Middle frontal gyrus (tissue), 1 donor: ENCODE measurements around the gene IGF2.

Experiments
- DNase-seq: peaks from one replicate; pipeline ENCODE4 v3.0.0-alpha.2; 2015; ENCODE audit warnings: low spot score; ENCODE audit errors: extremely low spot score

IGF2 gene

GRCh38 chr11:2154195-2154585 is 15.0 kb upstream of the IGF2 start:
- no peak for DNase-seq

GRCh38 chr11:2153581-2154194 is 14.5 kb upstream of the IGF2 start:
- no peak for DNase-seq

DNA sequence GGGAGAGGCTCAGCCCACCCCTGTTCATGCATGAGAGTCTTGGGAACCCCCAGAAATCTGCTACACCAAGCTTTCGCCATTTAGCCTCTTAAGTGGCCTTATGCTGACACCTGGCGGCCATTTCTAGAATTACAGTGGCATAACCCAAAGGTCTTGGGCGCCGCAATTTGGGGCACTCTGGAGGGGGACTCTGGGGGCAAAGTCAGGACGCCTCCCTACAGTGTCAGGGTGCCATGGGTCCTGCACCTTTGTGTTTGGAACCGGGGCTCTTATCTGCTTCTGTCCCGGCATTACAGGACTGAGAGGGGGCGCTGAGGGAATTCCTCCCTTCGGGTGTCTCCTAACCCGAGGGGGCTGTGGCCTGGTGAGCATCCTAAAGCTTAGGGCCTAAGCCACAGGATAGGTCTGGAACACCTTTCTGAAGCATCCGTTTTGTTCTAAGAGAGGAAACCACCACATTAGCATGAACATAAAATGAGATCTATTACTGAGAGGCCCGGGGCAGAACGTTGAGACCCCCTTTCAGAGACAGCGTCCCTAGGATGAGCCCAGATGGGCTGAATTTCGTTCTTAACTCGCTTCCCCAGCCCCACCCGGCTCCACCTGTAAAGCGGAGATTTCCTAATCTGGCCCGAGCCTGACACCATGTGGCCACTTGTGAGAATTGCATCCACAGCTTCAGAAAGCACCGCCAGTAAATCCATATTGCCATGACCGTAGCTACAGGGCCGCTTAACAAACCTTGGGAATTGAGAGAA is 12.5 kb upstream of the IGF2 start:
- DNase-seq: peak; percentile 76

- no peak for DNase-seq
Measured at GRCh38 chr11:2149864-2150847, 11.0 kb upstream of the IGF2 start.

- DNase-seq: no peak
Measured at GRCh38 chr11:2149460-2149859, 10.3 kb upstream of the IGF2 start.

DNA sequence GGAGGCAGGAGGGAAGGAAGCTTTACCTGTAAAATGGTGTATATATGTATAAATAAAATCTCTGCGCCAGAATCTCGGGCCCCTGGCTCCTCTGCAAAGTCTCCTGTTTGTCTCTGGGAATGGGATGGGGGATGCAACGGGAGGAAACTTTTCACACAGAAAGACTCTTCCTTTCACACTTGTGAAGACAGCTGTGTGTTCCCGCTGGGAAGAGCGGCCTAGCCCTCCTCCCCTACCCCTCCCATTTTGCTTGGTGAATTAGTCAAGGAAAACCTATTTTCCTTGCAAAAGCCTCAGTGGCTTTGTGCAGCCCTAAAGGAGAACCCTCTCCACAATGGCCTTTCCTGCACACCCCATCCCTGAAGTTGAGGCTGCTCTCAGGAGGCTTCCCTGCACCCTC is 9.4 kb upstream of the IGF2 start:
- no peak for DNase-seq

- no peak for DNase-seq
Measured at GRCh38 chr11:2147391-2147790, 8.2 kb upstream of the IGF2 start.

DNA sequence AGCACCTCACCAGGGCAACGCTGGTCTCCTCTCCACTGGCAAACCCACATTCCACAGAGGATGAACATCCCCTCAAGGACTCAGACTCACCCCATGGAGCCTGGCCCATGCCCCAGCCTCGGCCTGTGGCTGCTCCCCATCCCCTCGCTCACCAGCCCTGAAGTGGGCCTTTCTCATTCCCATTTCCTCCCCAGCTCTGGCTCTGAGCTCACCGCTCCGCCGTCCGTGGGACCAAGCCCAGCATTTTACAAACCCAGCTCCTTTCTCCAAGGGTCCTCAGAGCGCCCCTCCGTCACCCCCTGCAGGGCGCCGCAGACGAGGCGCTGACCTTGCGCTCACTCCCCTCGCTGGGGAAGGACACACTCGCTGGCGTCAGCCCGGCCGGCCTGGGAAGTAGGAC is 6.9 kb upstream of the IGF2 start:
- DNase-seq: no peak

DNA sequence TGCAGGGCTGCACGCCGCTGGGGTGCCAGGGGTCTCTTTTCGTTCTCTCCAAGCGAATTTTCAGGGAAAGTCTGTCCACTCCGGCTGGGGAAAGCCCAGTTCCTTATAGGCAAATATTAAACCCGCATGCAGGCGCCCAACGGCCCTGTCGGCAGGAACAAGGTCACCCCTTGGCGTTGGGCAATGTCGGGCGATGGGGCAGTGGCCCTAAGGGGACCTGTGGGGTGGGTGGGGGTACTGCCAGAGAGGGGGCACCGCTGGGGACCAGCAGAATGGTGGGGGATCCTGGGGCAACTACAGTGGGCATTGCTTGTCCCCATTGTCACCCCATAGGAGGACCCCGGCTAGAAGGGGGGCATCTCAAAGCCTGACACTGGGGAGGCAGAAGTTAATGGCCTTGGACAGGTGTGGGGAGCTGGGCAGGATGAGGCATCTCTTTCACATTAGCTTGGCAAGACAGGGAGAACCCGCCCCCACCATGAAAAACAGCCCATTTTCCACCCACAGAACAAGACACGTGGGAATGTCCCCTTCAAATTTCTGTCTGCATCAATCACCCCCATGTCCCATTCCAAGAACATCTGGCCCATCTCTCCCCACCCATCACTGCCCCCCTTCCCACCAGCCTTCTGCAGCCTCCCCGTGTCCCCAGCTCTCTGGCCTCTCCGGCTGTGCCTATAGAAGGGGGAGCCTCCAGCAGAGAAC is 5.5 kb upstream of the IGF2 start:
- no peak for DNase-seq

GRCh38 chr11:2143799-2144543 is 4.8 kb upstream of the IGF2 start:
- DNase-seq: no peak

- no peak for DNase-seq
Measured at GRCh38 chr11:2143477-2143798, 4.2 kb upstream of the IGF2 start.

DNA sequence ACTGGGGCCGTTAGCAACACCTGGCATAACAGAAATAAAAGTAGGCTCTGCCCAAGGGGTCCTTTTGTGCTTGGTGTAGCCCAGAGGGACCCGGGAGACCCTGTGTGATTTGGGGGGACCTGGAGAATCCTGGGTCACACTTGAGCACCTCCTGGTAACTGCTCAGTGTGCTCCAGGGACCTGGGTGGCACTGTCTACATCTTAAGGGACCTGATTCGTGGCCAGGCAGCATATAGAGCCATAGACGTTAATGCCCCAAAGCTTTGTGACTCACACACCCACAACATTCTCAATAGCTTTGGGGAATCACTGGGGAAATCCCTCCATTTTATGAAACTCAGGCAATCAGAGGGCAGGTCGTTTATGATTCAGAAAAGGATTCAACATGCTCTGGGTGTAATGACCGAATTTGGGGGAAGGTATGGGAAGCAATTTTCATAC is 3.6 kb upstream of the IGF2 start:
- DNase-seq: no peak

GRCh38 chr11:2142300-2142759 is 3.1 kb upstream of the IGF2 start:
- DNase-seq: no peak

DNA sequence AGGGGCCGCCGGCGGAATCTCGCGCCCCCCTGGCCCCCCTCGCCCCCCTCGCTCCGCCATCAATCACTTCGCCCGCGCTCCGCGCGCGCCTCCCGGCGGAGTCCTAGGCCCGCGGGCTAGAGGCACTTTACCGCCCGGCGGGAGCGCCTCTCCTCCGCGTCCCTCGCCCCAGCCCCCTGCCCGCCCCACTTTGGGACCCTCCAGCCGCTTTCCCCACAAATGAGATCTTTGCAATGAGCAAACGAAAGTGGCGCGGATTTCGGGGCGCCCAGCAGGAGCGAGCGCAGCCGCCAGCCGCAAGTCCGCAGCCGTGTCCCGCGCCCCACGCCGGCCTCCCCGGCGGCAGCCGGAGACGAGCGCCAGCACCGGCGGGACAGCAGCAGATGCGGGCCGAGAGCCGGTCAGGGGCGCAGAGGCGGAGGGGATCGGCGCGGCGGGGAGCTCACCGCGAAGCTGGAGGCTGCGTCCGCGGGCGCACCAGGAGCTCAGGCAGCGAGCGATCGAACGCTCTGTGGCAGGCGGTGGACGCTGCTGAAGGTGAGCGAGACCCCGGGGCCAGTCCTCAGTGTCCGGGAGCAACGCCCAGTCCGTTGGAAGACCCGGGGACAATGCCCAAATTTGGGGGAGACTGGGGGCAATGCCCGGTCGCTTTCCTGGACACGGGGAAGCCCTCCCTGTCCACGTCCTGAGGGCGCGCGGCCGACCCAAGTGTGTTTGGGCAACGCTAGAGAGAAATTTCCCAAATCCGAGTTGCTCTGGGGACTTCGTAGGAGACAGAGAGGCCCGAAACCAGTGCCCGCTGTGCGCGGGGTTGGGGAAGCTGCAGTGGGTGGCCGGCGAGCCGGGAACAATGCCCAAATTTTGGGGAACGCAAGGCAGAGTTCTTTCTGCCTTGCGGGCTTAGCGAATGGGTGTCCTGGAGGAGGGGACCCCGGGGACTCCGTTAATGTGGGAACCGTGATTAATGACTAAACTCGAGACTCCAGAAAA is 1.5 kb upstream of the IGF2 start:
- DNase-seq: no peak

DNA sequence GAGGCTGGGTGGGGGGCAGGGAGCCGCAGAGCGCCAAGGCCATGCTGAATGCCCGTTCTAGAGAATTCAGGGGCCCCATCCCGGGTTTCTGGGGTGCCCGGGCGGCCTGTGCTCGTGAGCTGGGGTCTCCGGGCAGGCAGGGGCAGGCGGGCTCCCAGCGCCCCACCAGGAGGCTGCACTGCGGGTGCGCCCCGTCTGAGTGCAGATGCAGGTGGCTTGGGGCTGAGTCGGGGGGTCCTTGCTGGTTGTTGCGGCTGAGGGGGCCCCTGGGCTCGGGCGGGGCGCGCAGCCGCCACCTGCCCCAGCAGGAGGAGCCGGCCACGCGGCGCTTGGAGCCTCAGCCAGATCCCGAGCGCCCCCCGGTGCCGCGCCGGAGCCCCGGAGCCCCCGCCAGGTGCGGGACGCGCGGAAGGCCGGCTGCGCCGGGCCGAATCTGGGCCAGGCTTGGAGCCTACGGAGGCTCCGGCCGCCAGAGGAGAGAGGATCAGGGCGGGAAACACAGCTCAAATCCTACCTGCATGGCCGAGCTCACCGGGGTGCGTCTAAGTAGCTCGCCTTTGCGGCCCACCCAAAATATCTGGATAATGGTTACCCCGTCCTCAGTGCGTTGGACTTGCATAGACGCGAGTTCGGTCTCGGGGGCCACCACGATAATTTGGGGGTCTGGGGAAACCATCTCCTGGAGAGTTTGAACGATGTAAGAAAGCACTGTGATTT is 590 bp upstream of the IGF2 start:
- DNase-seq: no peak

DNA sequence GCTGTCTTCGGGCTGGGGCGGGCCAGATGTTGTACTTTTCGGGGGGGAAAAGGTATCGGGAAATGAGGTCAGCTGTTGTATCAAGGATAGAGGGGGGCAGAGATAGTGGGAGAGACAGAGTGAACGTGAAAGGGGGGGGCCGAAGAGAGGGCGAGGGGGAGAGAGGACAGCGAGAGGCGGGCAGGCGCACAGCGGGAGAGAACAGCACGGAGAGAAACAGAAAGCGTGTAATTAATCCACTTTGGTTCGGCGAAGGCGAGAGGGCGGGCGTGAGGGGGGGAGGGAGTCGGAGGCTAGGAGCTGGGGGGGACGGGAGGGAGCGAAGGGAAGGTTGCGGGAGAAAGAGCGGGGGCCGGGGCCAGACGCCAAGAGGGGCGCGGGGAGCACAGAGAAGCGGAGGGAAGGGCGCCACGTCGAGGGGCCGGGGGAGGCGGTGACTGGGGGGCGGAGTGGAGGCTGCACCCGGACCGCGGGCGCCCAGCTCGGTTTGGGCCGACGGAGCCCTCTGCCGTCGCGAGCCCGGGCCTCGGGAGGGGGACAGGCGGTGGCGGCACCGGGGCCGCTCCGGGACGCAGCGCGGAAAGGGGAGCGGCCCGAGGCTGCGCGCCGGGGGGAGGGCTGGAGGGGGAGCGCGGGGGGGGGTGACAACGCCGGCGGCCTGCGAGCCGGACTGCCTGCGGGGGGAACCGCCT is 612 bp downstream of the IGF2 start:
- DNase-seq: no peak

GRCh38 chr11:2138068-2138430 is 1.1 kb downstream of the IGF2 start:
- no peak for DNase-seq
